GM18499 (cell line): ENCODE results near the gene TMEM39A.
A peak's percentile ranks its signal among the peaks of the same experiment; 100 is the strongest.

ENCODE experiments used
- ATAC-seq: cut with Tn5 transposase; IDR thresholded peaks from one replicate; pipeline ENCODE4 v1.9.1; 2021; ENCODE audit warnings: moderate number of reproducible peaks; ENCODE audit not compliant: insufficient read depth, unreplicated experiment

Gene TMEM39A

DNA sequence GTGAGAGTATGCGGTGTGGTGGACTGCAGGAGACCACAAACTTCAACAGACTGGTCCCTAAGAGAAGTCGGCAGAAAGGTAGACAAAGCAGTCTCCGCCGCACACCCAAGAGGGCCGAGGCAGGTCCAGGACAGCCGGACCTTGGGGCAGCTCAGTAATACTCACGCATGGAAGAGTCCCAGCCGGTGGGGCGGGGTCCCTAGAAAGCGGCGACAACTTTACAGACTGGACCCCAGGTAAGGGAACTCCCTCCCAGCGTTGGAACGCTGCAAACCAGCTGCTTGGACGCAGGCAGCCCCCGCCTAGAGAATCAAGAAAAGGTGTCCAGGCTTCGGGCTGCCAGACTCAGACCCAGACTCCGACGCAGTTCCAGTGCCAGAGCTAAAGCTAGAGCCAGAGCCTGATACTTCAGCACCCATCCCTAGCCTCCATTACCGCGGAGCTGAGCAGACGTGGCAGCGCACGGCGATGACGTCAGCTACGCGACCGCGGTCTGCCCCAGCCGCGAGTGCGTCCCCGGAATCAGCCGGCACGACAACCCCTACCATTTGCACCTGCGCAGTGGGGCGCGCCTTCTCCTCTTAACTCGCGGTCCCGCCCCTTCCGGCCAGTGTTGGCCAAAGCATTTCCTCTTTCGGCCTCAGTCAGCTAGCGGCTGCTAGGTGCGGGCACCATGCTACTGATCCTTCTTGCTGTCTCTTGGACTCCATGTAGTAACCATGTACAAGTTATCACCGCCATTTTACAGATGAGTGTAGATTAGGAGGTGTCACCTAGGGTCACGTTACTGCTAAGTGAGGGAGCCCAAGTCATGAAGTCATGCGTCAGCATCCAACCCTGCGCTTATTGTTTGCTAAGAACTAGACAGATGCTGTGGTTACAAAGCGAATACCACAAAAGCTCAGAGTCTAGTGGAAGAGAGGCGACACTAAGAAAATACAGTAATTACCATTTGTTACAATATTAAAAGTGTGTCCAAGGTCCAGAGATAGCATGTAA lies at the start of gene TMEM39A:
Gene TMEM39A, minus strand, starts transcription at position 445 of the 999 bp plus-strand sequence. CDS start 1,541 bp downstream, outside the sequence.
- peak; percentile 95 for ATAC-seq

DNA sequence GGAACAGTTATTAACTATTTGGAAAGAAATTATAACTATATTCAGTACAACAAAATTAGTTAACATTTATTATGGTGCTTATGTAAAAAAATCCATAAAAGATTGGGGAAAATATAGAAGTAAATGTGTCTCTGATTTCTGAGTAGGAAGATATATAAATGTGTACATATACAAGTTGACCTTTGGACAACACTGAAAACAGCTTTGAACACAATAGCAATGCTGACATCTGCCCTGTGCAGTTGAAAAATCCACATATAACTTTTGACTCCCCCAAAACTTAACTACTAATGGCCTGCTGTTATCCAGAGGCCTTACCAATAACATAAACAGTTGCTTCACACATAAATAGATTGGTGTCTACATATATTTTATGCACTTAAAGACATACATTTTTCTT lies 47.3 kb upstream of the TMEM39A start:
- no peak for ATAC-seq

DNA sequence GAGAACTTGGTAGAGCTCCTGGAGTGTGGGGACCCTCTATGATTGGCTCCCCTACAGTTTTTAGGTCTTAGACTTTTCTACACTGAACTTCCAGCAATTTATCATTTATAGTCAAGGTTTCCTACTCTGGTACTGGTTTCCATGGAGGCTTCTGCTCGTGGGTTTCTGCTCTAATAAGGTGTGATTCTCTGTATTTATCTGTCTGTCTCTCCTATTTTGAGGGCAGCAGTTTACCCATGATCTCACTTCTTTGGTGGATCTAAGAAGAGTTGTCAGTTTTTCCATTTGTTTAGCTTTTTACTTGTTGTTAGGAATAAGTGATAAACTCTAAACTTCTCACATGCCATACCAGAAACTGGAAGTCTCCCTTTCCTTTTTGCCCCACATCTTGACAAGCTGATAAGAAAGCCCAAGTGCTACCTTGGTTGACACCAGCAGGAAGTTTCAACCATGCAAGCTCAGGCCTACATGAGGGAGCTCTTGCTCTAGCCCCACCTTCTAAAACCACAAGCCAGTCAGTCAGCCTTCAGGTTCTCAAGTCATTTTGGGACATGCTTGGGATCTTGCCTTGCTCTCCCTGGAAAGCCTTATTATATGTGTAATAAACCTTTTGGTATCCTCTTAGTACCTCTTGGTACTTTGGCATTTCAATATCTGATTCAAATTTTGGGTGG lies 44.9 kb upstream of the TMEM39A start:
- no peak for ATAC-seq

DNA sequence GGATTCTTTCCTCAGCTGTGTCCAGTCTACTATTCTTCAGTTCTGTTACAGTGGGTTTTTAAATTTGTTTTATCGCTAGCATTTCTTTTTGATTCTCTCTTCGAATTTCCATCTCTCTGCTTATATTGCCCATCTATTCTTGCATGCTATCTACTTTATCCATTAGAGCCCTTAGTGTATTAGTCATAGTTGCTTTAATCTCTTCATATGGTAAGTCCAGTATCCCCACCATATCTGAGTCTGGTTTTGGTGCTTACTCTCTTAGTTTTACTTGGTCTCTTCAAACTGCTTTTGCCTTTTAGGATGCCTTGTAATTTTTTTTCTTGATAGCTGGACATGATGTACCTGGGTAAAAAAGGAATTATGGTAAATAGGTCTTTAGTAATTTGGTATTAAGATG lies 44.0 kb upstream of the TMEM39A start:
- ATAC-seq, result no peak

- no peak for ATAC-seq
These were observed 43.2 kb upstream of the TMEM39A start for GRCh38 chr3:119506631-119507030.

- ATAC-seq, result no peak
These were observed 37.5 kb upstream of the TMEM39A start for GRCh38 chr3:119500901-119501300.

DNA sequence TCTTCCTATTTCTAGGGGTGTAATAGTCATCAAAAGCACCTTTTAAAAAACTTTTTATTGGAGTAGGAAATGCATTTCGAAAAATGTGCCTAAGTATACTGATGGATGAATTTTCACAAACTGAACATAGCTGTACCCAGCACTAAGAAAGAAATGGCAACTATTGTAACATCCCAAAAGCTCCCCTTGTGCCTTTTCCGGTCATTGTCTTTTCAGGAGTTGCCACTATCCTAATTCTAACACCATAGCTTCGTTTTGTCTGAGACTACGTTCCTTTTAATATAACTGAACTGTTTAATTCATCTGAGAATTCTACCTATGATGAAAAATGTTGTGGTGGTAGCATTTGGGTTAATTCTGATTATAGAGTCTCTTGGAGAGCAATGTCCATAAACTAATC lies 36.9 kb upstream of the TMEM39A start:
- ATAC-seq, result no peak

DNA sequence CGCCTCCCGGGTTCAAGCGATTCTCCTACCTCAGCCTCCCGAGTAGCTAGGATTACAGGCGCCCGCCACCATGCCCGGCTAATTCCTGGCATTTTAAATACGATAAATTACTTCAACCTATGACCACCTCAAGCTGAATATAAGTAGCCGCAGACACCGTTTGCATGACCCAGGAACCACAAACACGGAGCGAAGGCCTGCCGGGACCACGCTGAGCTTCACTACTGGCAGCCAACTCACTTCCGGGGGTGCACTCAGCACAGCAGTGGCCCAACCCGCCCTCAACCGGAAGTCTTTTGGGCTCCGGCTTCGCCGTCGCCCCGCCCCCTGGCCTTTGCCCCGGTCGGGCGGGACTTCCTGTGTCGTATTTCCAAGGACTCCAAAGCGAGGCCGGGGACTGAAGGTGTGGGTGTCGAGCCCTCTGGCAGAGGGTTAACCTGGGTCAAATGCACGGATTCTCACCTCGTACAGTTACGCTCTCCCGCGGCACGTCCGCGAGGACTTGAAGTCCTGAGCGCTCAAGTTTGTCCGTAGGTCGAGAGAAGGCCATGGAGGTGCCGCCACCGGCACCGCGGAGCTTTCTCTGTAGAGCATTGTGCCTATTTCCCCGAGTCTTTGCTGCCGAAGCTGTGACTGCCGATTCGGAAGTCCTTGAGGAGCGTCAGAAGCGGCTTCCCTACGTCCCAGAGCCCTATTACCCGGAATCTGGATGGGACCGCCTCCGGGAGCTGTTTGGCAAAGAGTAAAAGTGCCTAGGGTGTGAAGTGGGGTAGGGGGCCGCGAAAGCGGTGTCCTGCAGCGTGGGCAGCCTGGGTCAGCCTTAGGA lies 35.0 kb upstream of the TMEM39A start, which contains the start of gene TIMMDC1:
Gene TIMMDC1, plus strand, starts transcription at position 362 of the 826 bp plus-strand sequence. Its CDS starts 187 bp downstream, at position 549.
- ATAC-seq, result peak; percentile 84

DNA sequence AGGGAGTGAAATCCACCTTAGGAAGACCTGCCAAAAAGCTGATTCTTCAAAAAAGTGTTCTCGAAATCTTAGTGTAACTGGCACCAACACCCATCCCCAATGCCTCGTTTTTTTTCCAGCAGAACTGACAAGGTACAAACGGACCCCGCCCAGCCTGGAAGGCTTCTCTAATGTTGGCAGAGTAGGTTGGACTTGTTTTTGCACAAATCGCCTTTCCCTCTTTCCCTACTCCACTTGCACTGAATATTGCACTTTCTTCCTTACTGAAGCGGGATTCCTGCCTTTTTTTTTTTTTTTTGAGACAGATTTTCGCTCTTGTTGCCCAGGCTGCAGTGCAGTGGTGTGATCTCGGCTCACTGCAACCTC lies 34.4 kb upstream of the TMEM39A start:
- ATAC-seq, result peak; percentile 1

DNA sequence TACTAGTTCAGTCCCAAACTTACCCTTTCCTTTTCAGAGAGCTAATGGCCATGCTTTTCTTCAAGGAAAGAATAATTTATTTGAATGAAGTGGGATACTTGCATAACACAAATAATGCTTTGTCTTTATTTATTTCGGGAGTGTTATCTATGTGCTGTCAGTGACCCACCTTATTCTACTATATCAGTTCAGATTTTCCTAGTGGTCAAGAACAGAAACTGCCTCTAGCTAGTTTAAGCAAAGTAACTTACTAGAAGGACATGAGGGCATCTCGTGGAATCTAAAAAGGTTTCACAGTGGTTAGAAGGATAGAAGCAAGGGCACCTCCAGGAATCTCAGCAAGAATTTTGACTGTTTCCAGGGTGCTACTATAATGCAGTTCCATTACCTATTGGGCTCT lies 31.2 kb upstream of the TMEM39A start:
- ATAC-seq, result no peak

GRCh38 chr3:119492810-119493209 lies 29.4 kb upstream of the TMEM39A start:
- ATAC-seq, result no peak

- no peak for ATAC-seq
These were observed 28.7 kb upstream of the TMEM39A start for GRCh38 chr3:119492128-119492527.

- no peak for ATAC-seq
These were observed 26.7 kb upstream of the TMEM39A start for GRCh38 chr3:119490153-119490552.

DNA sequence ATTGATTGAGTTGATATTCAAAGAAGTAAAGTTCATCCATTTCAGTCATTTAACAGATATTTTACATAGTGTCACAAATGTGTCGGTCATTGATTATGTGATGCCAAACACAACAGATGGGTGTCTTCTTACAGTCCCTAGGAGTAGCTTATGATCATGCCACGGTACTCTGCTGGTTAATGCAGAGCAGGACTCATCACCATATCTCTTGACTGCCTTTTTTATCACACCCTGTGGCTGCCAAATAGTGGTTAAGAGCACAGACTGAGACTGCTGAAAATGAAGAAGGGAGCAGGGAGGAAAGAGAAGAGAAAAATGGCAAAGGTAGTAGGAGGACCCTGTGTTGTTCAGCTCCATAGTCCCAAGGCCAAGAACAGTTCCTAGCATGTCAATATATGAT lies 22.1 kb upstream of the TMEM39A start:
- ATAC-seq, result no peak

- no peak for ATAC-seq
These were observed 19.7 kb upstream of the TMEM39A start for GRCh38 chr3:119483101-119483500.

DNA sequence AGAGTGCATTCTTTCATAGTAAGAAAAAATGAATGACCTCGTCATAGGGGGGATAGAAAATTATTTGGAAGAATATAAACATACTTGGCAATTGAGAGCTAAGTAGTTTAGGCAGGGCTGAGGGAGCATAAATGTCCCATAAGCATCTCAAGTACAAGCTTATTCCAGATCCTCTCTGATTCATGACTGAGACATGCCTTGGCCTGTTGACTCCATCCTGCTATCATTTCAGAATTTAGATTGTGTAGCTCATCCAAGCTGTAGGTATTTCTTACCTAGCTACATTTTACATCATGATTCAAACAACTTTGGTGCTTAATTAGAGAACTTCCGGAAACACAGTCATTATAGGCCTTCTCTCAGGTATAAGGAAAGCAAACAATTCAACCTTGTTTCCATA lies 17.7 kb upstream of the TMEM39A start:
- ATAC-seq, result no peak

GRCh38 chr3:119470866-119471265 lies 7.5 kb upstream of the TMEM39A start:
- ATAC-seq, result no peak

DNA sequence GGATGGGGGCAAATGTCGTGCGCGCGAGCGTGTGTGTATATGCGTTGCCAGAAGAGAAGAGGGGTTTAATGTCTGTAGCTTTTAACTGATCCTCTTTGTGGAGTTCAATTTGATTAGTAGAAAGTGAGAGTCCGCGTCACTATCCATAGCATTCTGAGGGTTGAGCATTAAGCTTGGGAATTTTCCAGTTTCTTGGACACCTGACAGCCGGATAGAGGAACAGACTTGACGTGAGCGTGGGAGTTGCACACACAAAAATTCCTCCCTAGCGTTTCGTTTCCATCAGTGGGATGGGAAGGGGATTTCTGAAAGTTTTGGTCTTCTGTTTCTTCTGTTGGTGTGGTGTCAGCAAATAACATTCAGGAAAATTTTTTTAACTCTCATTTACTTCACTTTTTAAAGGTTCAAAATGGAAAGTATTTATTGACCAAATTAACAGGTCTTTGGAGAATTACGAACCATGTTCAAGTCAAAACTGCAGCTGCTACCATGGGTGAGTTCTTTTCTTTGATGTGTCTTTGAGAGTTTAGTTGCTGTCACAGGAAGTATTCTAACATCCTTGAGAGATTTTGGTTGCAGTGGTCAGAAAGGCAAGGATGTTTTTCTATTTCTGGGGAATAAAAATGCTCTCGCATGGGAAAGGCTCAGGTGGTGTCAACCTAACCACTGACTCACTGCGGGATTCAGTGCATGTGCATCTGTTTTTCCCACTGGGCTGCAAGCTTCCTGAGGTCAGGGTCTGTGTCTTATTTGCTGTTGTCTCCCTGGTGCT lies 6.2 kb upstream of the TMEM39A start:
- ATAC-seq, result no peak

DNA sequence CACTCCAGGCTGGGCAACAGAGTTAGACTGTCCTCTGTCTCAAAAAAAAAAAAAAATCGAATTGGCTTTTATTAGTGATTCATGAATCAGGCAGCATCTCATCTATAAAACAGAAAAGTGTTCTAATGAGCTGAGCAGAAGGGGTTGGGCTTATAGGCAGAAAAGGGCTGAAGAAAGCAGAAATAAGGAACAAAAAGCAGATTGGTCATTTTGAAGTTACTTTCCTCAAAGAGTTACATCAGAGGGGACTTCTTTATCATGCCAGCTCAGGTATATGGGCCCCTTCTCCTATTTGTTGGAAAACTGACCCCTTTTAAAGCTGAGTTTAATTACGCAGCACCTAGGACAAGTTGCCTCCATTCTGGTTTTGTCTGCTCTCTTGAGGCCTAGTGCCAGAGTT lies 4.6 kb upstream of the TMEM39A start:
- ATAC-seq, result no peak

GRCh38 chr3:119457246-119457645 lies 6.2 kb downstream of the TMEM39A start:
- no peak for ATAC-seq
